Panc1 (cell line): ENCODE measurements around the gene SDCBP2. TPM values are rescaled to one million over a fixed set of nuclear protein-coding genes. Genes with fewer than 3 reads are reported as not detected.

ENCODE experiments used
- ATAC-seq: fragments of 200-7000 bp; cut with Tn5 transposase; 2 replicates; pipeline ENCODE4 v1.9.1; 2020; ENCODE audit warnings: mild to moderate bottlenecking, moderate library complexity
- BruUV-seq: library from RNA; stranded (reverse); fragments of 400-500 nt; replicated peaks from 2 replicates; lab custom pipeline; 2021; lab: Mats Ljungman, UMichigan
- CTCF ChIA-PET: fragments of 300-600 bp; sonication (Branson Sonifier 250); formaldehyde crosslinking; loops from one replicate; lab custom pipeline; 2022; ENCODE audit warnings: antibody characterized with exemption; lab: Charles Lee
- POLR2A ChIA-PET: fragments of 300-600 bp; sonication (Branson Sonifier 250); formaldehyde crosslinking; loops from one replicate; lab custom pipeline; 2022; ENCODE audit warnings: antibody characterized with exemption; lab: Charles Lee
- DNase-seq: peaks from one replicate; pipeline ENCODE4 v3.0.0-alpha.2; 2010; ENCODE audit warnings: low read depth, low spot score
- H3K27ac ChIP-seq: 2 replicates; pipeline ENCODE4 v1.5.1; 2011; ENCODE audit warnings: mild to moderate bottlenecking, low read length, inconsistent platforms
- H3K27me3 ChIP-seq: fragments of 200-500 bp; sonication (Bioruptor generic); 2 replicates; pipeline ENCODE4 v1.6.0; 2014; ENCODE audit warnings: low read length, inconsistent platforms; ENCODE audit not compliant: control insufficient read depth, insufficient read depth
- H3K36me3 ChIP-seq: fragments of 200-500 bp; sonication (Bioruptor generic); 2 replicates; pipeline ENCODE4 v1.5.1; 2014; ENCODE audit warnings: inconsistent platforms, mild to moderate bottlenecking, low read length, moderate library complexity; ENCODE audit not compliant: control insufficient read depth, insufficient read depth
- H3K4me1 ChIP-seq: 2 replicates; pipeline ENCODE4 v1.5.1; 2011; ENCODE audit warnings: inconsistent platforms, mild to moderate bottlenecking, low read length, moderate library complexity; ENCODE audit not compliant: control insufficient read depth, insufficient read depth
- H3K4me3 ChIP-seq, 2 experiments: 2 replicates each; pipeline ENCODE4 v1.5.1; 2011 to 2012; ENCODE audit warnings: low read depth in 2 of 2, low read length in 2 of 2, mild to moderate bottlenecking in 2 of 2, inconsistent platforms in 1 of 2, moderate library complexity in 1 of 2
- H3K9me3 ChIP-seq: fragments of 200-500 bp; sonication (Bioruptor generic); 2 replicates; pipeline ENCODE4 v1.5.1; 2014; ENCODE audit warnings: low read depth, mild to moderate bottlenecking, inconsistent platforms, low read length, moderate library complexity; ENCODE audit not compliant: control insufficient read depth, insufficient read depth
- CTCF ChIP-seq: fragments of 450-650 bp; IDR thresholded peaks from 2 replicates; pipeline ENCODE4 v1.5.1; 2017; ENCODE audit warnings: mild to moderate bottlenecking
- POLR2AphosphoS5 ChIP-seq: IDR thresholded peaks from 2 replicates; pipeline ENCODE4 v1.6.1; 2012; ENCODE audit warnings: mild to moderate bottlenecking, low read depth, low read length, moderate library complexity
- REST ChIP-seq, 2 experiments: IDR thresholded peaks; 2 replicates each; pipeline ENCODE4 v1.6.1; 2011 to 2012; ENCODE audit warnings: low read depth in 2 of 2, control low read depth in 1 of 2, low read length in 1 of 2, mild to moderate bottlenecking in 1 of 2, moderate library complexity in 1 of 2; ENCODE audit not compliant: insufficient read depth in 1 of 2
- SIN3A ChIP-seq: IDR thresholded peaks from 2 replicates; pipeline ENCODE4 v1.6.1; 2012; ENCODE audit warnings: low read depth, mild to moderate bottlenecking, low read length, moderate library complexity, borderline replicate concordance; ENCODE audit not compliant: insufficient read depth
- TCF7L2 ChIP-seq: IDR thresholded peaks from 2 replicates; pipeline ENCODE4 v1.6.1; 2011; ENCODE audit warnings: mild to moderate bottlenecking, low read depth, low read length, inconsistent platforms
- in situ Hi-C: cut with HindIII; loops from 2 replicates; pipeline ENCODE4 v1.10.0; 2016; ENCODE audit warnings: low sequenced_read_pairs, low pct_unique_long_range_greater_than_20kb
- intact Hi-C: fragments of 100-400 bp; cut with micrococcal nuclease; formaldehyde crosslinking; loops from one replicate; pipeline ENCODE4 v1.10.0; 2022; ENCODE audit not compliant: unreplicated experiment
- total RNA-seq: library from RNA; stranded (reverse); gene quantifications from one replicate; pipeline ENCODE4 v1.2.1, GENCODE V29; 2021; ENCODE audit not compliant: unreplicated experiment

SDCBP2 gene
- total RNA-seq, 1 experiment from 2014 or later: 1.8 TPM

- ChIA-PET CTCF (no interaction called here), POLR2A (no interaction called here)
- DNase-seq (no peak), ATAC-seq (no peak)
- no peaks in the 10 kb centered on the region for H3K27me3 ChIP-seq
- no peaks in the 10 kb centered on the region for H3K36me3 ChIP-seq
- no peak for TF ChIP-seq CTCF
- TF ChIP-seq REST (IDR thresholded peaks at IDR 0.05; ENCODE audit: insufficient read depth in 1 of 2, low read depth in 2 of 2, low read length in 1 of 2): no peak
- TF ChIP-seq TCF7L2: no peak
- TF ChIP-seq SIN3A: no peak
- TF ChIP-seq POLR2AphosphoS5: no peak
- in situ Hi-C loops: no loop called here
- intact Hi-C loops: no loop called here
- H3K9me3 ChIP-seq: no peaks in the 10 kb centered on the region
- H3K4me1 ChIP-seq: peaks cover 14% of the 10 kb centered on the region
- no peak overlapping the region for H3K27ac ChIP-seq
- no TSS peak for BruUV-seq
- H3K4me3 ChIP-seq: no peak overlapping the region
Observed at GRCh38 chr20:1320902-1321653, 7.9 kb downstream of the SDCBP2 start.

GRCh38 chr20:1320016-1320415 lies 8.9 kb downstream of the SDCBP2 start:
- ATAC-seq: no peak
- no peaks in the 10 kb centered on the region for H3K9me3 ChIP-seq
- H3K27ac ChIP-seq: no peak overlapping the region
- no TSS peak for BruUV-seq
- ChIA-PET POLR2A (no interaction called here), CTCF (no interaction called here)
- peaks cover 14% of the 10 kb centered on the region for H3K4me1 ChIP-seq
- H3K4me3 ChIP-seq: no peak overlapping the region
- no peaks in the 10 kb centered on the region for H3K36me3 ChIP-seq
- no peaks in the 10 kb centered on the region for H3K27me3 ChIP-seq
- intact Hi-C loops (no loop called here), in situ Hi-C loops (no loop called here)
- no peak for DNase-seq
- no peak for TF ChIP-seq POLR2AphosphoS5
- no peak for TF ChIP-seq SIN3A
- TF ChIP-seq REST (IDR thresholded peaks at IDR 0.05; ENCODE audit: insufficient read depth in 1 of 2, low read depth in 2 of 2, low read length in 1 of 2): no peak
- no peak for TF ChIP-seq CTCF
- no peak for TF ChIP-seq TCF7L2
